HG03064 (cell line): Measurements from ENCODE around the gene PARP12.

ENCODE experiments used
- ATAC-seq: cut with Tn5 transposase; IDR thresholded peaks from one replicate; pipeline ENCODE4 v1.9.1; 2021; ENCODE audit warnings: low read depth; ENCODE audit not compliant: unreplicated experiment

The PARP12 gene

GRCh38 chr7:140060788-140061606, 1.8 kb downstream of the PARP12 start:
- no peak for ATAC-seq

GRCh38 chr7:140060243-140060630, 2.5 kb downstream of the PARP12 start:
- ATAC-seq: no peak

GRCh38 chr7:140059273-140060242, 3.2 kb downstream of the PARP12 start:
- no peak for ATAC-seq

GRCh38 chr7:140058517-140058916, 4.2 kb downstream of the PARP12 start:
- no peak for ATAC-seq

GRCh38 chr7:140057143-140057535, 5.6 kb downstream of the PARP12 start:
- no peak for ATAC-seq

- no peak for ATAC-seq
Observed at GRCh38 chr7:140056431-140057142, 6.2 kb downstream of the PARP12 start.

GRCh38 chr7:140055833-140056232, 6.9 kb downstream of the PARP12 start:
- ATAC-seq: no peak

- ATAC-seq: no peak
Observed at GRCh38 chr7:140054751-140055150, 8.0 kb downstream of the PARP12 start.

- ATAC-seq: peak; percentile 90
Observed at GRCh38 chr7:140053812-140054539, 8.8 kb downstream of the PARP12 start.

- no peak for ATAC-seq
Observed at GRCh38 chr7:140051820-140052219, 10.9 kb downstream of the PARP12 start.

- no peak for ATAC-seq
Observed at GRCh38 chr7:140050100-140050499, 12.7 kb downstream of the PARP12 start.

GRCh38 chr7:140049339-140050024, 13.3 kb downstream of the PARP12 start:
- no peak for ATAC-seq

GRCh38 chr7:140048989-140049338, 13.8 kb downstream of the PARP12 start:
- no peak for ATAC-seq

- no peak for ATAC-seq
Observed at GRCh38 chr7:140048138-140048537, 14.6 kb downstream of the PARP12 start.

GRCh38 chr7:140047197-140047596, 15.6 kb downstream of the PARP12 start:
- no peak for ATAC-seq

- no peak for ATAC-seq
Observed at GRCh38 chr7:140045697-140046096, 17.1 kb downstream of the PARP12 start.

- no peak for ATAC-seq
Observed at GRCh38 chr7:140044251-140044650, 18.5 kb downstream of the PARP12 start.

GRCh38 chr7:140042386-140042670, 20.4 kb downstream of the PARP12 start:
- ATAC-seq: no peak

- ATAC-seq: no peak
Observed at GRCh38 chr7:140041659-140042385, 20.9 kb downstream of the PARP12 start.
